SK-N-SH treated with all-trans-retinoic acid at 6 μM for 48 hours (cell line): ENCODE measurements around the gene ATRAID.

Experiments used
- BACH2 ChIP-seq: fragments of 250-450 bp; sonication (Bioruptor Pico); IDR thresholded peaks from 2 replicates; pipeline ENCODE4 v1.9.0; 2021; ENCODE audit warnings: mild to moderate bottlenecking, borderline replicate concordance
- PATZ1 ChIP-seq: fragments of 250-450 bp; sonication (Bioruptor Pico); IDR thresholded peaks from 2 replicates; pipeline ENCODE4 v1.8.0; 2020; ENCODE audit warnings: mild to moderate bottlenecking, moderate library complexity, borderline replicate concordance
- PPARA ChIP-seq: fragments of 250-450 bp; sonication (Bioruptor Pico); IDR thresholded peaks from 2 replicates; pipeline ENCODE4 v1.5.0; 2020; ENCODE audit warnings: mild to moderate bottlenecking, borderline replicate concordance
- SNAI2 ChIP-seq: fragments of 250-450 bp; sonication (Bioruptor Pico); IDR thresholded peaks from 2 replicates; pipeline ENCODE4 v1.5.0; 2020; ENCODE audit warnings: mild to moderate bottlenecking, moderate library complexity
- TOX ChIP-seq: fragments of 250-450 bp; sonication (Bioruptor Pico); IDR thresholded peaks from 2 replicates; pipeline ENCODE4 v1.8.0; 2021; ENCODE audit warnings: mild to moderate bottlenecking, moderate library complexity, borderline replicate concordance
- ZFP3 ChIP-seq: fragments of 250-450 bp; sonication (Bioruptor Pico); IDR thresholded peaks from 2 replicates; pipeline ENCODE4 v1.5.0; 2020; ENCODE audit warnings: mild to moderate bottlenecking, moderate library complexity
- ZNF565 ChIP-seq: fragments of 450-650 bp; formaldehyde crosslinking; conservative IDR thresholded peaks from 2 replicates; pipeline ENCODE4 v1.5.0; 2020; ENCODE audit warnings: low read depth, mild to moderate bottlenecking, moderate library complexity
- ZNF8 ChIP-seq: fragments of 450-650 bp; formaldehyde crosslinking; IDR thresholded peaks from 2 replicates; pipeline ENCODE4 v1.5.0; 2020; ENCODE audit warnings: mild to moderate bottlenecking, moderate library complexity

- no peak for TF ChIP-seq ZFP3
- TF ChIP-seq BACH2, result no peak
- no peak for TF ChIP-seq PATZ1
- no peak for TF ChIP-seq ZNF8 (CRISPR knock-in tag)
- no peak for TF ChIP-seq SNAI2
- no peak for TF ChIP-seq TOX
- no peak for TF ChIP-seq PPARA (CRISPR knock-in tag)
- TF ChIP-seq ZNF565, result no peak
These were observed 39.9 kb downstream of the ATRAID start for GRCh38 chr2:27251766-27252165.
